ENCODE measurements around the gene CAVIN2. TPM values are rescaled to one million over a fixed set of nuclear protein-coding genes. Genes with fewer than 3 reads are reported as not detected.

The CAVIN2 gene
- total RNA-seq, 2 donors from 2014 or later: 10.9 to 15.8 TPM

Other genes with a start within 250 kb of the CAVIN2 start
- gene NABP1, start 169.0 kb downstream of the CAVIN2 start, total RNA-seq: 10 to 100 TPM; 10.9 to 39.2 TPM

Measured in body of pancreas (tissue), 2 donors.